DOHH2 (cell line): Measurements from ENCODE around the gene NANP.

Source experiments
- CTCF ChIP-seq: fragments of 200-600 bp; sonication (generic); IDR thresholded peaks from one replicate; pipeline ENCODE4 v1.5.1; 2014; ENCODE audit warnings: antibody characterized with exemption, mild to moderate bottlenecking, low read depth, low read length; ENCODE audit not compliant: poor library complexity, severe bottlenecking
- EZH2phosphoT487 ChIP-seq: fragments of 200-600 bp; sonication (generic); IDR thresholded peaks from 2 replicates; pipeline ENCODE4 v1.6.1; 2017; ENCODE audit warnings: borderline replicate concordance, mild to moderate bottlenecking, antibody characterized with exemption, low read length, moderate library complexity, mixed read lengths

DNA sequence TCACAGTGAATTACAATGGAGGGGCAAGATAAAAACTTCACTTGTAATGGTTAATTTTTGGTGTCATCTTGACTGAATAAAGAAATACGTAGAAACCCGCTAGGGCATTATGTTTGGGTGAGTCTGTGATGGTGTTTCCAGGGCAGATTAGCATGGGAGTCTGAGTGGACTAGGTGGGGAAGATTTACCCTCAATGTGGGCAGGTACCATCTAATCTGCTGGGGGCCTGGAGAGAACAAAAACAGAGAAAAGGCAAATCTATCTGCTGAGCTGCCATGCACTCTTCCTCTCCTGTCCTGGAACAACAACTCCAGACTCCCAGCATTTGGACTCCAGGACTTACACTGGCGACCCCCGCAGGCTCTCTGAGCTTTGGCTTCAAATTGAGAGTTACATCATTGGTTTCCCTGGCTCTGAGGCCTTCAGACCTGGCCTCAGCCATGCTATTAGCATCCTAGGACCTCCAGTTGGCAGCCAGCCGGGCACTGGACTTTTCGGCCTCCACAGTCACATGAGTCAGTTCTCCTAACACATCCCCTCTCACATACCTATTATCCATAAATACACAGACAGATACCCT, 58.1 kb downstream of the NANP start:
- TF ChIP-seq CTCF (no peak), EZH2phosphoT487 (no peak)
